SK-N-SH treated with all-trans-retinoic acid at 6 μM for 48 hours (cell line): ENCODE results near the gene H2BK1.
A peak's percentile ranks its signal among the peaks of the same experiment; 100 is the strongest.

Experiments used
- ATAC-seq: fragments of 200-7000 bp; cut with Tn5 transposase; 3 replicates; pipeline ENCODE4 v1.9.1; 2020; ENCODE audit warnings: mild to moderate bottlenecking, moderate library complexity
- BACH2 ChIP-seq: fragments of 250-450 bp; sonication (Bioruptor Pico); IDR thresholded peaks from 2 replicates; pipeline ENCODE4 v1.9.0; 2021; ENCODE audit warnings: mild to moderate bottlenecking, borderline replicate concordance
- CSDC2 ChIP-seq: fragments of 250-450 bp; sonication (Bioruptor Pico); IDR thresholded peaks from 2 replicates; pipeline ENCODE4 v1.5.0; 2020; ENCODE audit warnings: mild to moderate bottlenecking, moderate library complexity
- CSRNP3 ChIP-seq: fragments of 250-450 bp; sonication (Bioruptor Pico); IDR thresholded peaks from 2 replicates; pipeline ENCODE4 v1.5.1; 2021; ENCODE audit warnings: mild to moderate bottlenecking, moderate library complexity
- ESRRG ChIP-seq: fragments of 250-450 bp; sonication (Bioruptor Pico); IDR thresholded peaks from 2 replicates; pipeline ENCODE4 v1.6.1; 2021; ENCODE audit warnings: mild to moderate bottlenecking
- GLIS3 ChIP-seq: fragments of 250-450 bp; sonication (Bioruptor Pico); IDR thresholded peaks from 2 replicates; pipeline ENCODE4 v1.5.0; 2020; ENCODE audit warnings: mild to moderate bottlenecking, moderate library complexity
- ISL1 ChIP-seq: fragments of 250-450 bp; sonication (Bioruptor Pico); IDR thresholded peaks from 2 replicates; pipeline ENCODE4 v2.1.2; 2022; ENCODE audit warnings: mild to moderate bottlenecking, moderate library complexity
- OSR1 ChIP-seq: fragments of 250-450 bp; sonication (Bioruptor Pico); IDR thresholded peaks from 2 replicates; pipeline ENCODE4 v1.8.0; 2022; ENCODE audit warnings: moderate library complexity, mild to moderate bottlenecking, inconsistent platforms
- PATZ1 ChIP-seq: fragments of 250-450 bp; sonication (Bioruptor Pico); IDR thresholded peaks from 2 replicates; pipeline ENCODE4 v1.8.0; 2020; ENCODE audit warnings: mild to moderate bottlenecking, moderate library complexity, borderline replicate concordance
- PPARA ChIP-seq: fragments of 250-450 bp; sonication (Bioruptor Pico); IDR thresholded peaks from 2 replicates; pipeline ENCODE4 v1.5.0; 2020; ENCODE audit warnings: mild to moderate bottlenecking, borderline replicate concordance
- RARB ChIP-seq: fragments of 250-450 bp; sonication (Bioruptor Pico); IDR thresholded peaks from 2 replicates; pipeline ENCODE4 v1.8.0; 2021; ENCODE audit warnings: mild to moderate bottlenecking, moderate library complexity
- SNAI2 ChIP-seq: fragments of 250-450 bp; sonication (Bioruptor Pico); IDR thresholded peaks from 2 replicates; pipeline ENCODE4 v1.5.0; 2020; ENCODE audit warnings: mild to moderate bottlenecking, moderate library complexity
- TCF4 ChIP-seq: fragments of 250-450 bp; sonication (Bioruptor Pico); IDR thresholded peaks from 2 replicates; pipeline ENCODE4 v1.8.0; 2021; ENCODE audit warnings: mild to moderate bottlenecking, moderate library complexity, borderline replicate concordance
- TOX ChIP-seq: fragments of 250-450 bp; sonication (Bioruptor Pico); IDR thresholded peaks from 2 replicates; pipeline ENCODE4 v1.8.0; 2021; ENCODE audit warnings: mild to moderate bottlenecking, moderate library complexity, borderline replicate concordance
- ZC3H10 ChIP-seq: fragments of 250-450 bp; sonication (Bioruptor Pico); IDR thresholded peaks from 2 replicates; pipeline ENCODE4 v1.5.1; 2021; ENCODE audit warnings: mild to moderate bottlenecking, moderate library complexity
- ZFP3 ChIP-seq: fragments of 250-450 bp; sonication (Bioruptor Pico); IDR thresholded peaks from 2 replicates; pipeline ENCODE4 v1.5.0; 2020; ENCODE audit warnings: mild to moderate bottlenecking, moderate library complexity
- ZFP30 ChIP-seq: fragments of 450-650 bp; formaldehyde crosslinking; IDR thresholded peaks from 2 replicates; pipeline ENCODE4 v1.5.0; 2022; ENCODE audit warnings: mild to moderate bottlenecking, moderate library complexity
- ZNF565 ChIP-seq: fragments of 450-650 bp; formaldehyde crosslinking; conservative IDR thresholded peaks from 2 replicates; pipeline ENCODE4 v1.5.0; 2020; ENCODE audit warnings: low read depth, mild to moderate bottlenecking, moderate library complexity
- ZNF70 ChIP-seq: fragments of 450-650 bp; formaldehyde crosslinking; IDR thresholded peaks from 2 replicates; pipeline ENCODE4 v1.5.0; 2020; ENCODE audit warnings: mild to moderate bottlenecking, moderate library complexity
- ZNF8 ChIP-seq: fragments of 450-650 bp; formaldehyde crosslinking; IDR thresholded peaks from 2 replicates; pipeline ENCODE4 v1.5.0; 2020; ENCODE audit warnings: mild to moderate bottlenecking, moderate library complexity
- TF ChIP-seq, protein P1 (sequence below): fragments of 250-450 bp; sonication (Bioruptor Pico); IDR thresholded peaks from 2 replicates; pipeline ENCODE4 v1.5.0; 2020; ENCODE audit warnings: mild to moderate bottlenecking, moderate library complexity
- TF ChIP-seq, protein P2 (sequence below): fragments of 250-450 bp; sonication (Bioruptor Pico); IDR thresholded peaks from 2 replicates; pipeline ENCODE4 v1.5.1; 2020; ENCODE audit warnings: low read depth, mild to moderate bottlenecking, moderate library complexity

H2BK1 gene

DNA sequence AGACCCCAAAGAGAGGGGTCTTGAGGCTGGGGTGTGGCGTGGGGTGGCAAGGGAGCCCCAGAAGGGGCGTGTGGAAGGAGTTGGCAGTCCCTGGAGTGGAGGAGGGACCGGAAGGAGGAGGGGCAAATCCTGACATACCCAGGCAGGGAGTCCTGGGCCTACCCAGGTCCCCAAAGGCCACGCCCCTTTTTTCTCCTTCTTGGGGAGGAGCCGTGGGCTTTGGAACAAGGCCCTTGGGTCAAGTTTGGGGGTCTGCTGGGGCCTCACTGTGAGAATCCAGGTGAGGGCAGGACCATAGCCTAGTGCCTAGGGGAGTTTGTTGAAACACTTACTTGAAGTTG lies 39.4 kb upstream of the H2BK1 start:
- TF ChIP-seq PPARA, result no peak
- TF ChIP-seq RARB, result no peak
- TF ChIP-seq ISL1, result no peak
- TF ChIP-seq SNAI2 (CRISPR knock-in tag), result no peak
- TF ChIP-seq ZFP30, result no peak
- TF ChIP-seq, all 23 proteins: peak for 0
- ATAC-seq, result no peak

DNA sequence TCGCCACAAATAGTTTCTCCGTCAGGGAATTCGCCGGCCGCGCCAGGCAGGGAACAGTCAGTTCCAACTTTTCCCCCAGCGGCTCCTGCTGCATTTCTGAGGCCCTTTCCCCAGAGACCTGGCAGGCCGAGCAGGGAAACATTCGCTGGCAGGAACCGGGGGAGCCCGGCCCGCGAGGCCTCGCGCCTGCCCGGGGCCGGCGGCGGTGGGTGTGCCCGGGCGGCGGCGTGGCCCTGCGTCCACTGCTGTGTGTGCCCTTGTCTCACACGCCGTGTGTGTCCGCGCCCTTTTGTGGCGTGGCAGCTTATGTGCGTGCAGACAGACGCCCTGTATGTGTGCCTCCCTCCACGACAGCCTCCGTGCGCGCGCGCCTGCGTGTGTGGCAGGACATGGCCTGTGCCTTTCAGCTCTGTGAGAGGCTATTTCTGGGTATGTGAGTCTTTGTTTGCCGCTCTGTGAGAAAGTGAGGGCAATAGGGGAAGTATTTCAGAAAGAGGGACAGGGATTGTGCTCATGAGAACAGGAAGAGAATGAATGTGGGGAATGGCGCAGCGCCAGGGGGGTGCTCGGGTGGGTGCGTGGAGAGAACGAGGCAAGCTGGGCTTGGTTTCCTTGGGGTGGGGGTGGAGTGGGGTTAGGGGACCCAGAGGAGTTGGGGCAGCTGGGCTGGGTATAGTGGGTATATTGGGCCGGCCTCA lies 38.9 kb upstream of the H2BK1 start:
- ATAC-seq, result peak; percentile 4

GRCh38 chr7:151248346-151249033 lies 38.2 kb upstream of the H2BK1 start, which contains the start of gene SMARCD3:
Gene SMARCD3, minus strand, starts transcription at chr7:151248694. Its CDS starts 132 bp downstream, at chr7:151248562.
- TF ChIP-seq, protein P1, sequence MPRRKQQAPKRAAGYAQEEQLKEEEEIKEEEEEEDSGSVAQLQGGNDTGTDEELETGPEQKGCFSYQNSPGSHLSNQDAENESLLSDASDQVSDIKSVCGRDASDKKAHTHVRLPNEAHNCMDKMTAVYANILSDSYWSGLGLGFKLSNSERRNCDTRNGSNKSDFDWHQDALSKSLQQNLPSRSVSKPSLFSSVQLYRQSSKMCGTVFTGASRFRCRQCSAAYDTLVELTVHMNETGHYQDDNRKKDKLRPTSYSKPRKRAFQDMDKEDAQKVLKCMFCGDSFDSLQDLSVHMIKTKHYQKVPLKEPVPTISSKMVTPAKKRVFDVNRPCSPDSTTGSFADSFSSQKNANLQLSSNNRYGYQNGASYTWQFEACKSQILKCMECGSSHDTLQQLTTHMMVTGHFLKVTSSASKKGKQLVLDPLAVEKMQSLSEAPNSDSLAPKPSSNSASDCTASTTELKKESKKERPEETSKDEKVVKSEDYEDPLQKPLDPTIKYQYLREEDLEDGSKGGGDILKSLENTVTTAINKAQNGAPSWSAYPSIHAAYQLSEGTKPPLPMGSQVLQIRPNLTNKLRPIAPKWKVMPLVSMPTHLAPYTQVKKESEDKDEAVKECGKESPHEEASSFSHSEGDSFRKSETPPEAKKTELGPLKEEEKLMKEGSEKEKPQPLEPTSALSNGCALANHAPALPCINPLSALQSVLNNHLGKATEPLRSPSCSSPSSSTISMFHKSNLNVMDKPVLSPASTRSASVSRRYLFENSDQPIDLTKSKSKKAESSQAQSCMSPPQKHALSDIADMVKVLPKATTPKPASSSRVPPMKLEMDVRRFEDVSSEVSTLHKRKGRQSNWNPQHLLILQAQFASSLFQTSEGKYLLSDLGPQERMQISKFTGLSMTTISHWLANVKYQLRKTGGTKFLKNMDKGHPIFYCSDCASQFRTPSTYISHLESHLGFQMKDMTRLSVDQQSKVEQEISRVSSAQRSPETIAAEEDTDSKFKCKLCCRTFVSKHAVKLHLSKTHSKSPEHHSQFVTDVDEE (CRISPR knock-in tag), result peak; percentile 22; the same call in 1 of the 2 replicates
- no peak for TF ChIP-seq GLIS3 (CRISPR knock-in tag)
- TF ChIP-seq ZNF565 (CRISPR knock-in tag), result no peak
- no peak for TF ChIP-seq TOX
- no peak for TF ChIP-seq SNAI2 (CRISPR knock-in tag)
- no peak for TF ChIP-seq ZNF70 (CRISPR knock-in tag)
- no peak for TF ChIP-seq ZFP30
- ATAC-seq, result peak; percentile 24

More for the DNA sequence above, 38.9 kb upstream of the H2BK1 start:
- TF ChIP-seq TCF4, result no peak
- no peak for TF ChIP-seq PATZ1 (CRISPR knock-in tag)
- TF ChIP-seq TOX, result no peak
- no peak for TF ChIP-seq BACH2 (CRISPR knock-in tag)
- no peak for TF ChIP-seq CSRNP3
- TF ChIP-seq SNAI2 (CRISPR knock-in tag), result no peak
- TF ChIP-seq, protein P1 (CRISPR knock-in tag), result no peak
- TF ChIP-seq ZFP3 (CRISPR knock-in tag), result no peak
- TF ChIP-seq RARB, result no peak
- no peak for TF ChIP-seq ZNF8
- TF ChIP-seq ZC3H10 (CRISPR knock-in tag), result no peak
- no peak for TF ChIP-seq ESRRG (CRISPR knock-in tag)
- no peak for TF ChIP-seq ZFP30
- no peak for TF ChIP-seq PPARA
- no peak for TF ChIP-seq GLIS3 (CRISPR knock-in tag)
- TF ChIP-seq, protein P2, sequence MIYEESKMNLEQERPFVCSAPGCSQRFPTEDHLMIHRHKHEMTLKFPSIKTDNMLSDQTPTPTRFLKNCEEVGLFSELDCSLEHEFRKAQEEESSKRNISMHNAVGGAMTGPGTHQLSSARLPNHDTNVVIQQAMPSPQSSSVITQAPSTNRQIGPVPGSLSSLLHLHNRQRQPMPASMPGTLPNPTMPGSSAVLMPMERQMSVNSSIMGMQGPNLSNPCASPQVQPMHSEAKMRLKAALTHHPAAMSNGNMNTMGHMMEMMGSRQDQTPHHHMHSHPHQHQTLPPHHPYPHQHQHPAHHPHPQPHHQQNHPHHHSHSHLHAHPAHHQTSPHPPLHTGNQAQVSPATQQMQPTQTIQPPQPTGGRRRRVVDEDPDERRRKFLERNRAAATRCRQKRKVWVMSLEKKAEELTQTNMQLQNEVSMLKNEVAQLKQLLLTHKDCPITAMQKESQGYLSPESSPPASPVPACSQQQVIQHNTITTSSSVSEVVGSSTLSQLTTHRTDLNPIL, result no peak
- no peak for TF ChIP-seq CSDC2 (CRISPR knock-in tag)
- TF ChIP-seq OSR1 (CRISPR knock-in tag), result no peak
